K562 (cell line): Measurements from ENCODE around the gene IRF3. TPM values are rescaled to one million over a fixed set of nuclear protein-coding genes. Genes with fewer than 3 reads are reported as not detected.
A peak's percentile ranks its signal among the peaks of the same experiment; 100 is the strongest.

Experiments
- ATAC-seq: fragments of 200-7000 bp; cut with Tn5 transposase; 3 replicates; pipeline ENCODE4 v1.9.1; 2020; ENCODE audit warnings: moderate library complexity
- BruUV-seq: library from RNA; stranded (reverse); fragments of 400-500 nt; replicated peaks from 2 replicates; lab custom pipeline; 2021; lab: Mats Ljungman, UMichigan
- CTCF ChIA-PET: fragments of 300-600 bp; formaldehyde crosslinking; extraction: SDS; loops from one replicate; lab custom pipeline; 2021; ENCODE audit warnings: low intra/inter-chr PET ratio; lab: Yijun Ruan, JAX
- POLR2A ChIA-PET: fragments of 300-600, 350-650 bp; sonication (Branson Sonifier 250); formaldehyde crosslinking; extraction: SDS; loops from one replicate; lab custom pipeline; 2021; ENCODE audit warnings: antibody characterized with exemption, inconsistent platforms; lab: Yijun Ruan, JAX
- DNase-seq, 4 experiments: peaks; one replicate each; pipeline versions ENCODE4 v3.0.0 to v3.0.0-alpha.2; 2011 to 2018; ENCODE audit warnings: low spot score in 3 of 4, mixed read lengths in 3 of 4; ENCODE audit errors: extremely low read depth in 1 of 4
- FAIRE-seq: peaks from 2 replicates; lab custom pipeline; 2011; peaks lifted over from hg19 to GRCh38; lab: Jason Lieb, UNC
- H2AFZ ChIP-seq: 2 replicates; pipeline ENCODE4 v1.6.0; 2011; ENCODE audit warnings: low read depth, low read length, control low read depth, inconsistent platforms
- H3K27ac ChIP-seq: fragments of 200-600 bp; 3 replicates; pipeline ENCODE4 v1.8.0; 2011; ENCODE audit warnings: low read depth, mild to moderate bottlenecking, control low read depth, inconsistent platforms, low read length, moderate library complexity, mixed read lengths; ENCODE audit errors: extremely low read depth
- H3K27me3 ChIP-seq, 2 experiments: fragments of 300-600 bp in 1 of 2; 2 replicates in 1 of 2; 3 replicates in 1 of 2; pipeline versions ENCODE4 v1.6.0 to v1.8.0; 2011; ENCODE audit warnings: inconsistent platforms in 2 of 2, low read length in 2 of 2, mild to moderate bottlenecking in 1 of 2, mixed read lengths in 1 of 2, moderate library complexity in 1 of 2; ENCODE audit not compliant: control insufficient read depth in 2 of 2, insufficient read depth in 2 of 2
- H3K36me3 ChIP-seq: fragments of 300-600 bp; 3 replicates; pipeline ENCODE4 v1.8.0; 2011; ENCODE audit warnings: mild to moderate bottlenecking, low read length, inconsistent platforms; ENCODE audit not compliant: control insufficient read depth, insufficient read depth
- H3K4me1 ChIP-seq, 2 experiments: fragments of 200-600 bp in 1 of 2; replicated peaks in 1 of 2; 2 replicates in 1 of 2; 3 replicates in 1 of 2; pipeline versions ENCODE4 v1.5.1 to v1.8.0; 2011; ENCODE audit warnings: inconsistent platforms in 2 of 2, low read length in 2 of 2, mild to moderate bottlenecking in 1 of 2, mixed read lengths in 1 of 2, moderate library complexity in 1 of 2; ENCODE audit not compliant: control insufficient read depth in 2 of 2, insufficient read depth in 2 of 2
- H3K4me2 ChIP-seq: 2 replicates; pipeline ENCODE4 v1.6.1; 2011; ENCODE audit warnings: low read length, control low read depth, inconsistent platforms, mixed read lengths; ENCODE audit not compliant: insufficient read depth
- H3K4me3 ChIP-seq: fragments of 200-600 bp; sonication (generic), shearing (Covaris generic); 2 replicates; pipeline ENCODE4 v1.5.1; 2016; ENCODE audit warnings: control low read depth, inconsistent platforms
- H3K79me2 ChIP-seq: fragments of 200-600 bp; 3 replicates; pipeline ENCODE4 v1.8.0; 2011; ENCODE audit warnings: low read length, inconsistent platforms; ENCODE audit not compliant: control insufficient read depth, insufficient read depth
- H3K9ac ChIP-seq, 2 experiments: 2 replicates each; pipeline versions ENCODE4 v1.6.0 to v1.6.1; 2011; ENCODE audit warnings: low read depth in 2 of 2, low read length in 2 of 2, control low read depth in 1 of 2, inconsistent platforms in 1 of 2, mild to moderate bottlenecking in 1 of 2, mixed read lengths in 1 of 2; ENCODE audit not compliant: insufficient read depth in 1 of 2
- H3K9me1 ChIP-seq: one replicate; pipeline ENCODE4 v1.6.0; 2011; ENCODE audit warnings: inconsistent platforms, mild to moderate bottlenecking, low read length, moderate library complexity; ENCODE audit not compliant: control insufficient read depth, insufficient read depth
- H3K9me3 ChIP-seq: replicated peaks from 2 replicates; pipeline ENCODE4 v1.5.1; 2011; ENCODE audit warnings: low read depth, low read length, inconsistent platforms; ENCODE audit not compliant: control insufficient read depth, insufficient read depth
- H4K20me1 ChIP-seq: replicated peaks from 2 replicates; pipeline ENCODE4 v1.6.1; 2011; ENCODE audit warnings: low read length, inconsistent platforms, mixed read lengths; ENCODE audit not compliant: control insufficient read depth, insufficient read depth
- ASH1L ChIP-seq: fragments of 450-650 bp; IDR thresholded peaks from 2 replicates; pipeline ENCODE4 v1.6.1; 2018; ENCODE audit warnings: borderline replicate concordance, mild to moderate bottlenecking, low read depth; ENCODE audit not compliant: partially characterized antibody
- ATF1 ChIP-seq, 2 experiments: fragments of 450-650 bp in 1 of 2; IDR thresholded peaks; 2 replicates each; pipeline ENCODE4 v1.6.1; 2016; ENCODE audit warnings: missing compliant biosample characterization in 1 of 2, missing genetic modification characterization in 1 of 2
- BACH1 ChIP-seq: fragments of 200-800 bp; sonication (Bioruptor generic); IDR thresholded peaks from 2 replicates; pipeline ENCODE4 v1.6.1; 2016; ENCODE audit warnings: missing genetic modification characterization, missing compliant biosample characterization
- BCOR ChIP-seq: fragments of 450-650 bp; IDR thresholded peaks from 2 replicates; pipeline ENCODE4 v1.6.1; 2016
- EP300 ChIP-seq: IDR thresholded peaks from 2 replicates; pipeline ENCODE4 v1.6.1; 2012; ENCODE audit warnings: low read length, improper control_type of control experiment
- FOXA3 ChIP-seq, 2 experiments: fragments of 450-650 bp in 1 of 2; sonication (generic) in 1 of 2; formaldehyde crosslinking; IDR thresholded peaks in 1 of 2; conservative IDR thresholded peaks in 1 of 2; 2 replicates each; pipeline versions ENCODE4 v1.4.0 to v1.8.0; 2020 to 2022; ENCODE audit warnings: mild to moderate bottlenecking in 2 of 2, missing genetic modification reagents in 1 of 2
- FOXK2 ChIP-seq, 2 experiments: fragments of 450-650 bp; IDR thresholded peaks in 1 of 2; conservative IDR thresholded peaks in 1 of 2; 2 replicates each; pipeline ENCODE4 v1.6.1; 2016; ENCODE audit warnings: low read depth in 2 of 2, mild to moderate bottlenecking in 1 of 2
- HDGF ChIP-seq: fragments of 450-650 bp; IDR thresholded peaks from 2 replicates; pipeline ENCODE4 v1.6.1; 2016
- NR2F6 ChIP-seq: fragments of 450-650 bp; formaldehyde crosslinking; IDR thresholded peaks from 2 replicates; pipeline ENCODE4 v1.4.0; 2020; ENCODE audit warnings: mild to moderate bottlenecking
- TAF9B ChIP-seq: fragments of 450-650 bp; IDR thresholded peaks from 2 replicates; pipeline ENCODE4 v1.6.1; 2018; ENCODE audit warnings: mild to moderate bottlenecking; ENCODE audit not compliant: partially characterized antibody
- XRCC4 ChIP-seq: IDR thresholded peaks from one replicate; pipeline ENCODE4 v1.6.1; 2011; ENCODE audit not compliant: insufficient read depth, insufficient read length; ENCODE audit errors: extremely low read depth
- WGBS: fragments of 100-300 bp; shearing (Covaris generic); methylation state at CpG from one replicate; pipeline ENCODE4 v1.1.6; 2016; ENCODE audit warnings: low coverage, mixed read lengths; ENCODE audit not compliant: insufficient coverage; ENCODE audit errors: missing lambda C conversion rate; 5-methylcytosine and 5-hydroxymethylcytosine counted together
- in situ Hi-C: fragments of 300-500 bp; cut with MboI; formaldehyde crosslinking; loops from 4 replicates; pipeline ENCODE4 v1.15.0; 2018; ENCODE audit warnings: inconsistent platforms, mixed read lengths
- intact Hi-C: fragments of 100-400 bp; cut with micrococcal nuclease; formaldehyde crosslinking; loops from 2 replicates; pipeline ENCODE4 v1.14.2; 2022
- polyA plus RNA-seq, 8 experiments: library from polyadenylated mRNA; depleted of rRNA in 4 of 8; stranded (reverse) in 5 of 8; unstranded in 3 of 8; fragments of >200 nt; fragmentation: Nextera tagmentation in 2 of 8; fragmentation: Illumina TruSeq in 1 of 8; extraction: Ambion mirVana in 2 of 8; extraction: Trizol in 1 of 8; gene quantifications; 2 replicates each; pipeline versions ENCODE4 v1.2.1 to v1.2.3, GENCODE V29; 2011 to 2014; ENCODE audit warnings: inconsistent platforms in 1 of 8, missing spikeins in 1 of 8
- total RNA-seq, 7 experiments: library from RNA; depleted of rRNA in 6 of 7; stranded (reverse); fragments of >200 nt in 6 of 7; fragmentation: Illumina TruSeq in 2 of 7; extraction: Trizol in 2 of 7; gene quantifications; 2 replicates each; pipeline versions ENCODE4 v1.2.1 to v1.2.3, GENCODE V29; 2011 to 2021; ENCODE audit warnings: low replicate concordance in 1 of 7
- TF ChIP-seq, protein P1 (sequence below): fragments of 450-650 bp; formaldehyde crosslinking; IDR thresholded peaks from 2 replicates; pipeline ENCODE4 v1.4.0; 2020; ENCODE audit warnings: mild to moderate bottlenecking
- TF ChIP-seq, protein P2 (sequence below): fragments of 450-650 bp; IDR thresholded peaks from 2 replicates; pipeline ENCODE4 v1.6.1; 2014; ENCODE audit warnings: low read depth, mild to moderate bottlenecking, moderate library complexity, borderline replicate concordance
- TF ChIP-seq, protein P3 (sequence below), 2 experiments: fragments of 450-650 bp; conservative IDR thresholded peaks; 2 replicates each; pipeline ENCODE4 v1.6.1; 2017; ENCODE audit warnings: mild to moderate bottlenecking in 2 of 2, moderate library complexity in 2 of 2

Gene IRF3
- total and polyA plus RNA-seq, 9 of the 15 experiments (the other 6 are each of a cell fraction or from before 2014, with no cell fraction given), result 7.5 to 145 (median 65.4) TPM

GRCh38 chr19:49642492-49643035, 23.1 kb downstream of the IRF3 start (continued):
- TF ChIP-seq, protein P1, sequence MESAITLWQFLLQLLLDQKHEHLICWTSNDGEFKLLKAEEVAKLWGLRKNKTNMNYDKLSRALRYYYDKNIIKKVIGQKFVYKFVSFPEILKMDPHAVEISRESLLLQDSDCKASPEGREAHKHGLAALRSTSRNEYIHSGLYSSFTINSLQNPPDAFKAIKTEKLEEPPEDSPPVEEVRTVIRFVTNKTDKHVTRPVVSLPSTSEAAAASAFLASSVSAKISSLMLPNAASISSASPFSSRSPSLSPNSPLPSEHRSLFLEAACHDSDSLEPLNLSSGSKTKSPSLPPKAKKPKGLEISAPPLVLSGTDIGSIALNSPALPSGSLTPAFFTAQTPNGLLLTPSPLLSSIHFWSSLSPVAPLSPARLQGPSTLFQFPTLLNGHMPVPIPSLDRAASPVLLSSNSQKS, result no peak
- TF ChIP-seq, all 486 proteins: peak for 8

- WGBS, result under 1% methylated on average over 56 of the region's 87 CpGs
- ChIA-PET POLR2A (interaction anchor here (0.6 to 2.8 kb wide), 13 partner anchors 13 to 63 kb away, joined by 3 to 27 read pairs (median 4); partner anchors contain the start of gene PRMT1), CTCF (no interaction called here)
- peak; percentile 90 to 100 (median 92) for DNase-seq
- peak within 1 kb of the TSS; percentile 98 to 99 for H3K9ac ChIP-seq
- no peaks in the 10 kb centered on the region for H4K20me1 ChIP-seq
- peak within 1 kb of the TSS; percentile 97 for H3K4me3 ChIP-seq
- H3K4me1 ChIP-seq, result peaks cover 27 to 56% of the 10 kb centered on the region in 2 experiments
- H2AFZ ChIP-seq, result peak within 1 kb of the TSS; percentile 66
- no peaks in the 10 kb centered on the region for H3K27me3 ChIP-seq
- no TSS peak for BruUV-seq
- peaks cover 36% of the 10 kb centered on the region; the same call in 2 of the 3 replicates for H3K36me3 ChIP-seq
- peak within 1 kb of the TSS; percentile 97 for H3K27ac ChIP-seq
- peak; percentile 79 for ATAC-seq
- FAIRE-seq, result peak; percentile 99
- H3K9me1 ChIP-seq, result no peaks in the 10 kb centered on the region
- in situ Hi-C loops (no loop called here), intact Hi-C loops (loop anchor here (2.0 kb wide), 2 partner anchors 35 to 51 kb away; partner anchors contain the start of genes PRMT1 and PRR12)
- peak within 1 kb of the TSS; percentile 98 for H3K4me2 ChIP-seq
- H3K9me3 ChIP-seq, result no peaks in the 10 kb centered on the region
- peaks cover 44% of the 10 kb centered on the region for H3K79me2 ChIP-seq
- TF ChIP-seq, protein P2, sequence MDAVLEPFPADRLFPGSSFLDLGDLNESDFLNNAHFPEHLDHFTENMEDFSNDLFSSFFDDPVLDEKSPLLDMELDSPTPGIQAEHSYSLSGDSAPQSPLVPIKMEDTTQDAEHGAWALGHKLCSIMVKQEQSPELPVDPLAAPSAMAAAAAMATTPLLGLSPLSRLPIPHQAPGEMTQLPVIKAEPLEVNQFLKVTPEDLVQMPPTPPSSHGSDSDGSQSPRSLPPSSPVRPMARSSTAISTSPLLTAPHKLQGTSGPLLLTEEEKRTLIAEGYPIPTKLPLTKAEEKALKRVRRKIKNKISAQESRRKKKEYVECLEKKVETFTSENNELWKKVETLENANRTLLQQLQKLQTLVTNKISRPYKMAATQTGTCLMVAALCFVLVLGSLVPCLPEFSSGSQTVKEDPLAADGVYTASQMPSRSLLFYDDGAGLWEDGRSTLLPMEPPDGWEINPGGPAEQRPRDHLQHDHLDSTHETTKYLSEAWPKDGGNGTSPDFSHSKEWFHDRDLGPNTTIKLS, result peak; percentile 95
- TF ChIP-seq BACH1 (tag), result peak; percentile 79; the same call in 1 of the 2 replicates
- TF ChIP-seq, protein P3, sequence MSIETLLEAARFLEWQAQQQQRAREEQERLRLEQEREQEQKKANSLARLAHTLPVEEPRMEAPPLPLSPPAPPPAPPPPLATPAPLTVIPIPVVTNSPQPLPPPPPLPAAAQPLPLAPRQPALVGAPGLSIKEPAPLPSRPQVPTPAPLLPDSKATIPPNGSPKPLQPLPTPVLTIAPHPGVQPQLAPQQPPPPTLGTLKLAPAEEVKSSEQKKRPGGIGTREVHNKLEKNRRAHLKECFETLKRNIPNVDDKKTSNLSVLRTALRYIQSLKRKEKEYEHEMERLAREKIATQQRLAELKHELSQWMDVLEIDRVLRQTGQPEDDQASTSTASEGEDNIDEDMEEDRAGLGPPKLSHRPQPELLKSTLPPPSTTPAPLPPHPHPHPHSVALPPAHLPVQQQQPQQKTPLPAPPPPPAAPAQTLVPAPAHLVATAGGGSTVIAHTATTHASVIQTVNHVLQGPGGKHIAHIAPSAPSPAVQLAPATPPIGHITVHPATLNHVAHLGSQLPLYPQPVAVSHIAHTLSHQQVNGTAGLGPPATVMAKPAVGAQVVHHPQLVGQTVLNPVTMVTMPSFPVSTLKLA (conservative IDR thresholded peaks at IDR 0.05), result peak; percentile 78 to 88
- no peak for TF ChIP-seq NR2F6 (CRISPR knock-in tag)
- peak; percentile 78 for TF ChIP-seq ATF1 (CRISPR knock-in tag; IDR thresholded peaks at IDR 0.05)
- peak; percentile 99 for TF ChIP-seq ATF1 (tag; IDR thresholded peaks at IDR 0.05)
- TF ChIP-seq HDGF, result no peak
- peak; percentile 32; the same call in 1 of the 2 replicates for TF ChIP-seq EP300
- TF ChIP-seq XRCC4, result no peak
- peak in 1 of 2 experiments; percentile 61; a peak in 2 of 4 replicates for TF ChIP-seq FOXK2 (conservative IDR thresholded peaks at IDR 0.05 in 1 of 2, IDR thresholded peaks at IDR 0.05 in 1 of 2; ENCODE audit: low read depth in 2 of 2)
- peak; percentile 28 for TF ChIP-seq TAF9B
- TF ChIP-seq BCOR, result no peak; the same call in 1 of the 2 replicates
- TF ChIP-seq FOXA3 (CRISPR knock-in tag; conservative IDR thresholded peaks at IDR 0.05 in 1 of 2, IDR thresholded peaks at IDR 0.05 in 1 of 2), result no peak
- no peak for TF ChIP-seq ASH1L
These were observed 23.8 kb downstream of the IRF3 start, which contains the start of gene SCAF1 for GRCh38 chr19:49641688-49642491. TSS of gene SCAF1 (plus strand) at chr19:49642209. CDS start at chr19:49645027, 2,818 bp downstream.
